HG02870 (cell line): ENCODE measurements around the gene STX7.

Experiments used
- ATAC-seq: cut with Tn5 transposase; IDR thresholded peaks from one replicate; pipeline ENCODE4 v1.9.1; 2021; ENCODE audit warnings: mild to moderate bottlenecking, moderate library complexity; ENCODE audit not compliant: unreplicated experiment

Gene STX7

DNA sequence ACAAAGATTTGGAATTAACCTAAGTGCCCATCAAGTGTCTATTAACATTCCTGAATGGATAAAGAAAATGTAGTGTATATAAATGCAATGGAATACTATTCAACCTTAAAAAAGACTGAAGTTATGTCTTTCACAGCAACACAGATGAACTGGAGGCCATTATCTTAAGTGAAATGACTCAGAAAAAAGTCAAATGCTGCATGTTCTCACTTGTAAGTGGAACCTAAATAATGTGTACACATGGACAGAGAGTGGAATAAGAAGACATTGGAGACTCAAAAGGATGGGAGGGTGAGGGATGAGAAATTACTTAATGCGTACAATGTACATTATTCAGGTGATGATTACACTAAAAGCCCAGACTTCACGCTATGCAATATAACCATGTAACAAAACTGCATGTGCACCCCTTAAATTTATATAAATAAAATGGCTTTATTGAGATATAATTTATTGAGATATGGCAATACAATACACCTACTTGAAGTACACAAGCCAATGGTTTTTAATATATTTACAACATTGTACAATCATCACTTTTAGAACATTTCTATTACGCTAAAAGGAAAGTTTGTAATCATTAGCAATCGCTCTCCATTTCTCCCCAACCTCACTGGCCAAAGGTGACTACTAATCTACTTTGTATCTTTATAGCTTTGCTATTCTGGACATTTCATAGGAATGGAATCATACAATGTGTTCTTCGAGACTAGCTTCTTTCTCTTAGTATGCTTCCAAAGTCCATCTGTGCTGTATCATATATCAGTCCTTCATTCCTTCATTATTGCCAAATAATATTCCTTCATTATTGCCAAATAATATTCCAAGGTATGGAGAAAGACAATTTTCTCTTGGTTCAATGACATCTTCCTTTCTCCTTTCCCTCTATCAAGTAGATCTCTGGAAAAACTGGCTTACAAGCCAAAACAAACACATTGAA is 5.8 kb downstream of the STX7 start:
- no peak for ATAC-seq

DNA sequence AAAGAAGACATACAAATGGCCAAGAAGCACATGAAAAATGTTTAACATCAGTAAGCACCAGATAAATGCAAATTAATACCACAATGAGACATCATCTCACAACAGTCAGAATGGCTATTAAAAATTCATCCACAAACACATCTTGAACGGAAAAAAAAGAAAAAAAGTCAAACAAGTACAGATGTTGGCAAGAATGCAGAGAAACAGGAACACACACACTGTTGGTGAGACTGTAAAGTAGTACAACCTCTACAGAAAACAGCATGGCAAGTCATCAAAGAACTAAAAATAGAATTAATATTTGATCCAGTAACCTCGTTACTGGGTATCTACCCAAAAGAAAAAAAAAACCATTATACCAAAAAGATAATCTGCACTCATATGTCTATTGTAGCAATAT is 6.5 kb downstream of the STX7 start:
- no peak for ATAC-seq

DNA sequence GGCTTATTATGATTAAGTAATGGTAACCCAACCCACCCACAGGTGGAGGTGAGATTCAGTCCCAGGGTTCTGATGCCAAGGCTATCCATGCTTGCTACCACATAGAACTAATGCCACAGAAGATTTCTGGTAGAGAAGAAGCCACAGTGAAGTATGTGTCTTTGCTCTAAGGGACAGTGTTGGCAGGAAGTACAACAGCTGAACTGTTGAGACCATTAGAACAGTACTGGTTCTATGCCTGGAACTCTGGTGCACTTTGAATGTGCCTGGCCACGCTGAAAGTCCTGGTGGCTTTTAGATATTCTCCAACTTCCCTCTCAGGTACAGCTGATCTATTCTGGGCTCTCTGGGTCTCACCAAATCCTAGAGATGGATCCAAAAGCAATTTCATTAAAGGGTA is 7.8 kb downstream of the STX7 start:
- ATAC-seq, result peak; percentile 50

- ATAC-seq, result no peak
Observed at GRCh38 chr6:132504757-132505156, 8.2 kb downstream of the STX7 start.

- ATAC-seq, result no peak
Observed at GRCh38 chr6:132499757-132500156, 13.2 kb downstream of the STX7 start.

DNA sequence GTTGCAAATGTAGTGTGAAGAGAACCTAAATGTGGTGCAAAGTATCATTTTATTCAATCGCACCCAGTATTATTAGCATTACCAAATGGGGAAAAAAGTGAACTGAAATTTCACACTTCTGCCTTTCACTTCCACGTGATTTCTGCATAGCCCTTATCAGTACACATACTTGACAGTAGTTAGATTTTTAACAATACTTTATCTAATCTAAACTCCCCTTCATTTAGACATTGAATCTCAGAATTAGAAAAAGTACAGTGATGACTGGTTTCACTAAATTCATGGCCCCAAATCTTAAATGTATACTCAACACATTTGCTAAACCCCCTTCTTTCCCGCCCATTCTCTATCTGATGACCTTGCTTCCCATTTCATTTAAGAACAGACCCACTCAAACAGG is 14.3 kb downstream of the STX7 start:
- ATAC-seq, result peak; percentile 46

DNA sequence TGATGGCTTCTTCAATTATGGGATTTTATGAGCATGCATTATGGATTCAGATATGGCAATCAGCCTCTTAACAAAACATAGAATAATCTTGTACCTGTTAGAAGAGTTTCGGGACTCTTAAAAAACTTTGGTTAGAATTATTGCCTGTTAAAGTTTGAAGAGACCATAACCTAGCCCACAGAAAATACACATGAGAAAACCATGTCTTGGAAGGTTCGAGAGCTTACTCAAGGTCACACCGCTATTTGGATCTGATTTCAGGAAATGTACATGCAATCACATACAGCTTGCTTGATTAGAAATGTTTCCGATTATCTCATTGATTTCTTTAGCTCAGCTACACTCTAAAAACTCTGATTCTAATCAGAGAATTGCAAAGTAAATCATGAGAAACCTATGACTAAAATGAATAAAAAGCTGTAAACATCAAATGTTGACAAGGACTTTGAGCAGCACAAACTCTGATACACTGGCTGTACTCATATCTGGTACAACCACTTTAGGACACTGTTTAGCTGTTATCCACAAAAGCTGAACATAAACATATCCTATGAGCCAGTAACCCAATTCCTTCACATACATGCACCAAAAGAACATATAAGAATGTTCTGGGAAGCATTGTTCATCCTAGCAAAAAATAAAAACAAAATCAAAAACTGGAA is 16.3 kb downstream of the STX7 start:
- no peak for ATAC-seq

- peak; percentile 46 for ATAC-seq
Observed at GRCh38 chr6:132495604-132496079, 17.3 kb downstream of the STX7 start.

GRCh38 chr6:132494954-132495353 is 18.0 kb downstream of the STX7 start:
- peak; percentile 24 for ATAC-seq

DNA sequence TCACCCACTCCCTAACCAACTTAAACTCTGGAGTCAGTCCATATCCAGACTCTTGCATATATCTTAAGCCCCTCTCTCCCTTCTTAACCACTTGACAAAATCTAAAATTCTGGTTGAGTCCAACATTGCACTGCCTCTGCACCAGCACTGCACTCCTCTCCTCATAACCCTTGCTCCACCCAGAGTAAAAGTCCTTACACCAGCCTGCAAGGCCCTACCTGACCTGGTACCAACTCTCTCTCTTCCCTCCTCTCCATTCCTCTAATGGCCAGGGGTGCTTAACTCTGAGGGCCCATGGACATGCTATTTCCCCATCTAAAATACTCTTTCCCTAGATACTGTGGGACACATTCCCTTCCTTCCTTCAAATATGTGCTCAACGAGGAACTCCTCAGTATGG is 21.0 kb downstream of the STX7 start:
- no peak for ATAC-seq

DNA sequence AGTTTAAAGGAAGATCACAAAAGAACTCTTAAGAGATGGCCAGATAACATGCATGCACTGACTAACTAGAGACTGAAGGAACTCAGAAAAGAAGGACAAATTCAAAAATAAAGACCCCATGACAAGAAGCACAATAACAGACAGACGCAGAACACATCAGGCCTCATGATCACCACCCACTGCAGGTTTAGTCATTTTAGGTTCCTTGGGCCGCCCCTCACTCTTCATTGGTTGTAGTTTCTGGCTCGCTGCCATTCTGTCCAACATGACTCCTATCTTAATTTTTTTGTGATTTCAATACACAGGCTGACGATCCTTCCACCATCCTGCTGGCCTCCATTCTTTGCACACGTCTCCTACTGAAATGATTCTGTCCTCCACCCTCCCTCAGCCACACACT is 21.6 kb downstream of the STX7 start:
- ATAC-seq, result no peak

DNA sequence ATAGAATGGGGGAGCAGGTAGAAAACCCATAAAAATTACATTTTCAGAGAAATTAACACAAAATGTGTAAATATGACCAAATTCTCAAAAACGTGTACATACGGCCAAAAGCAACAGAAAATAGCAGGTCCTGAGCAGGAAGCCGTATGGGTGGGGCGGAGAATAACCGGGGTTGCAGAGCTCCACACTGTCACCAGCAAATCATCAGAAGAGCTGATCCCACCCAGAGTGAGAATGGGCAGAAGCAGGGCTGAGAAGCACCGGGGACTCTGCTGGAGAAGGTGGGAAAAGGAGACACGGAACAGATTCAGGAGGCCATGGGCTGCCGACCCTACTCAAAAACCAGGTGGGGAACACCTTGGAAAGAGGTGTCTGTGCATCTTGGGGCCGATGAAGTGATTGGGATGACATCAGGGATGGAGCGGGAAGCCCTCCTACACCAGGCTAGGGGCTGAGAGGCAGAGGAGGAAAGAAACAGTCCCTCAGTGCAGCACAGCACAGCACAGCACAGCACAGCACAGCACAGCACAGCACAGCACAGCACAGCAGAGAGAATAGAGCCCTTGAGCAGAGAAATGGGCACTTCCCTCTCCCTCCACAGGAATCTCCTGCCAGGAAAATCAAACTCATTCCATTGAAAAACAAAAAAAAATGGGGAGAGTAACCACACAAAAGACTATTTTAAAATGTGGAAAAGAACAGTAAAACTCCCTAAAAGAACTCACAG is 22.3 kb downstream of the STX7 start:
- ATAC-seq, result peak; percentile 38

DNA sequence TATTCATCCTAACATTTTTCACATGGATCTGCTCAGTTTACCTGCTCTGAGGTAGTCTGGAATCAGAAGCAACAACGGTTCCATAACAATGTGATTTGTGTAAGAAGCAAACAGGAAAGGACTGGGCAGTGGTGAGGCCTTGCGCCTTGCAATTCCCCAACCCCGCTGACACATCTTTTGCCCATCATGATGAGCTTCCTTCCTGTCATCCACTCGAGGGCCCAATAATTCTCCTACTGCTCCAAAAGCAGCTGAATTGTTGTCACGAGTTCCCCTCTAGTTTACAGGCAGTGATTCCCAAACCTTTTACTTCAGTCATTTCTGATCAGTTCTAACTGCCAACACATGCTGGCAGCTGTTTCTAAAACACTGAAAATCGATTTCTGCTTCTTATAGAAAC is 22.9 kb downstream of the STX7 start:
- ATAC-seq, result peak; percentile 35

GRCh38 chr6:132489376-132489775 is 23.5 kb downstream of the STX7 start:
- ATAC-seq, result no peak

DNA sequence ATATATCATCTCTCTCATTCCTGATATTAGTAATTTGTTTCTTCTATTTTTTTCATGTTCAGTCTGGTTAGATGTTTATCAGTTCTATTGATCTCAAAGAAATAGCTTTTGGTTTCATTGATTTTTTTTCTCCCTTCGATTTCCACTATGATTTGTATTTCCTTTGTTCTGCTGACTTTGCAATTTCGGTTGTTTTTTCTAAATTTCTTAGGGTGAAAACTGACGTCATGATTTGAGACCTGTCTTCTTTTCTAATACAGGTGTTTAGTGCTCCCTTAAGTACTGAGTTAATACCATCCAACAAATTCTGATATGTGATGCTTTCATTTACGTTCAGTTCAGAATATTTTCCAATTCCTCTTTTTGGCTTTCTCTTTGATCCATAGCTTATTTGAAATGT is 25.2 kb downstream of the STX7 start:
- no peak for ATAC-seq

DNA sequence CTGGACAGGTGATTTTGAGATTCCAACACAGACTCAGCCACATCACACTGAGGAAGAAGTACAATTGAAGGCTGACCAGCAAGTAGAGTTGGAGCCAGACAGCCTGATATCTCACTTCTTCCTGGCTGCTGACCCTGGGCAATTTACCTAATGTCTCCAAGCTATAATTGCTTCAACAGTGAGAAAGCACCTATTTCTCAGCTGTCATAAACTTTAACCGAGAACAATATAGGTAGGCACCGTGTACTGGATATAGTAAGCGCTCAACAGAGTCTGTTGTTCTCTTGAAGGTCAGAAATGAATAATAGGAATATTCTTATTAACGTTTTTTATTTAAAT is 28.3 kb downstream of the STX7 start:
- ATAC-seq, result no peak

- peak; percentile 59 for ATAC-seq
Observed at GRCh38 chr6:132483779-132484679, 28.9 kb downstream of the STX7 start.

DNA sequence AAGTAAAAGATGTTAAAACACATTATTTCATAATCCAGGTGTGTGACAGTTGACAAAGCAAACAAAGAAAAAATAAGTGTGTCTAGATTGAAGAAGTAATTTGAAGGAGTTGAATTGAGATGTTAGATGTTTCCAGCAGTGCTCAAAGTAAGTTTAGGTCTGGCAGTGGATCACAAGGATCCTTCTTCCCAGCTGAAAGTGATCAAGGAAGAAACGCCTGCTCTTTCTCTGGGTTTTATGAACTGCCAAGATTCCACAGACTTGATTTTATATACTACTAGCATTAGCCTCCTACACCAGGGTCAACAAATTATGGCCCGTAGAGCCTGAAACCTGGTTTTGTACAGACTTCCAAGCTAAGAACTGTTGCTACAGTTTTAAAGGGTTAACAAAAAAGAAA is 30.3 kb downstream of the STX7 start:
- ATAC-seq, result no peak

GRCh38 chr6:132481189-132481588 is 31.7 kb downstream of the STX7 start:
- no peak for ATAC-seq

GRCh38 chr6:132479131-132479530 is 33.8 kb downstream of the STX7 start:
- ATAC-seq, result no peak

- no peak for ATAC-seq
Observed at GRCh38 chr6:132478674-132479073, 34.2 kb downstream of the STX7 start.
